ENCODE data around the gene LCE6A.

The LCE6A gene

GRCh38 chr1:152879559-152880198, 37.0 kb downstream of the LCE6A start:
- H3K27ac ChIP-seq (ENCODE audit: low read depth, low read length): no peak overlapping the region
- TF ChIP-seq CTCF (IDR thresholded peaks at IDR 0.05; ENCODE audit: low read depth, low read length, poor library complexity, severe bottlenecking) (no peak), EZH2phosphoT487 (IDR thresholded peaks at IDR 0.05; ENCODE audit: borderline replicate concordance, low read length) (no peak)
- no peaks in the 10 kb centered on the region for H4K20me1 ChIP-seq (ENCODE audit: control insufficient read depth, insufficient read depth, low read depth, low read length)

GRCh38 chr1:152880316-152880715, 37.7 kb downstream of the LCE6A start:
- H3K79me2 ChIP-seq (ENCODE audit: control insufficient read depth, low read length): no peaks in the 10 kb centered on the region
- no peaks in the 10 kb centered on the region for H3K36me3 ChIP-seq (ENCODE audit: control insufficient read depth, low read length)
- no peak overlapping the region for H3K27ac ChIP-seq (ENCODE audit: low read depth, low read length)
- no peaks in the 10 kb centered on the region for H4K20me1 ChIP-seq (ENCODE audit: control insufficient read depth, insufficient read depth, low read depth, low read length)
- no peak overlapping the region for H3K4me2 ChIP-seq (ENCODE audit: low read length)
- no peaks in the 10 kb centered on the region for H3K9me3 ChIP-seq (ENCODE audit: control insufficient read depth, insufficient read depth, low read length)
- TF ChIP-seq CTCF (IDR thresholded peaks at IDR 0.05; ENCODE audit: low read depth, low read length, poor library complexity, severe bottlenecking) (no peak), EZH2phosphoT487 (IDR thresholded peaks at IDR 0.05; ENCODE audit: borderline replicate concordance, low read length) (no peak)
- H3F3A ChIP-seq (ENCODE audit: control insufficient read depth, insufficient read depth): no peaks in the 10 kb centered on the region
- no peaks in the 10 kb centered on the region for H3K27me3 ChIP-seq (ENCODE audit: control insufficient read depth, low read length)
- H3K9me2 ChIP-seq (replicated peaks; ENCODE audit: control insufficient read depth, low read length): no peaks in the 10 kb centered on the region
- no peak overlapping the region for H3K4me3 ChIP-seq (ENCODE audit: low read length)
- H3K4me1 ChIP-seq (ENCODE audit: control insufficient read depth, low read length): no peaks in the 10 kb centered on the region

More at GRCh38 chr1:152879559-152880198, 37.0 kb downstream of the LCE6A start:
- Histone ChIP-seq H3F3A (ENCODE audit: control insufficient read depth, insufficient read depth) (no peaks in the 10 kb centered on the region), H3K27me3 (ENCODE audit: control insufficient read depth, low read length) (no peaks in the 10 kb centered on the region), H3K9me3 (ENCODE audit: control insufficient read depth, insufficient read depth, low read length) (no peaks in the 10 kb centered on the region), H3K4me3 (ENCODE audit: low read length) (no peak overlapping the region), H3K36me3 (ENCODE audit: control insufficient read depth, low read length) (no peaks in the 10 kb centered on the region), H3K9me2 (replicated peaks; ENCODE audit: control insufficient read depth, low read length) (no peaks in the 10 kb centered on the region), H3K4me2 (ENCODE audit: low read length) (no peak overlapping the region), H3K79me2 (ENCODE audit: control insufficient read depth, low read length) (no peaks in the 10 kb centered on the region), H3K4me1 (ENCODE audit: control insufficient read depth, low read length) (no peaks in the 10 kb centered on the region)

GRCh38 chr1:152880907-152881306, 38.3 kb downstream of the LCE6A start:
- H3K9me3 ChIP-seq (ENCODE audit: control insufficient read depth, insufficient read depth, low read length): no peaks in the 10 kb centered on the region
- no peak overlapping the region for H3K27ac ChIP-seq (ENCODE audit: low read depth, low read length)
- no peaks in the 10 kb centered on the region for H3K36me3 ChIP-seq (ENCODE audit: control insufficient read depth, low read length)
- no peaks in the 10 kb centered on the region for H3K79me2 ChIP-seq (ENCODE audit: control insufficient read depth, low read length)
- H3K4me3 ChIP-seq (ENCODE audit: low read length): no peak overlapping the region
- no peak overlapping the region for H3K4me2 ChIP-seq (ENCODE audit: low read length)
- H3K9me2 ChIP-seq (replicated peaks; ENCODE audit: control insufficient read depth, low read length): no peaks in the 10 kb centered on the region
- H3F3A ChIP-seq (ENCODE audit: control insufficient read depth, insufficient read depth): no peaks in the 10 kb centered on the region
- no peak for TF ChIP-seq EZH2phosphoT487 (IDR thresholded peaks at IDR 0.05; ENCODE audit: borderline replicate concordance, low read length)
- TF ChIP-seq CTCF (IDR thresholded peaks at IDR 0.05; ENCODE audit: low read depth, low read length, poor library complexity, severe bottlenecking): no peak
- no peaks in the 10 kb centered on the region for H4K20me1 ChIP-seq (ENCODE audit: control insufficient read depth, insufficient read depth, low read depth, low read length)
- H3K27me3 ChIP-seq (ENCODE audit: control insufficient read depth, low read length): no peaks in the 10 kb centered on the region
- no peaks in the 10 kb centered on the region for H3K4me1 ChIP-seq (ENCODE audit: control insufficient read depth, low read length)
